ENCODE data around the gene ABLIM1.

ABLIM1 gene

GRCh38 chr10:114665873-114666272 lies 7.8 kb upstream of the ABLIM1 start:
- no peak for DNase-seq (ENCODE audit: low read depth)
- no peak overlapping the region for H3K4me3 ChIP-seq (replicated peaks; ENCODE audit: low read depth, low read length)
- no peak for TF ChIP-seq CTCF (IDR thresholded peaks at IDR 0.05; ENCODE audit: low read length, missing control alignments)

- TF ChIP-seq CTCF (IDR thresholded peaks at IDR 0.05; ENCODE audit: low read length, missing control alignments) = no peak
These were observed 7.3 kb upstream of the ABLIM1 start for GRCh38 chr10:114665406-114665805.

GRCh38 chr10:114664127-114664526 lies 6.1 kb upstream of the ABLIM1 start:
- no peak overlapping the region for H3K4me3 ChIP-seq (replicated peaks; ENCODE audit: low read depth, low read length)
- no peak for DNase-seq (ENCODE audit: low read depth)
- TF ChIP-seq CTCF (IDR thresholded peaks at IDR 0.05; ENCODE audit: low read length, missing control alignments) = no peak

More at GRCh38 chr10:114665406-114665805, 7.3 kb upstream of the ABLIM1 start:
- DNase-seq (ENCODE audit: low read depth) = no peak
- H3K4me3 ChIP-seq (replicated peaks; ENCODE audit: low read depth, low read length) = no peak overlapping the region

- no peak overlapping the region for H3K4me3 ChIP-seq (replicated peaks; ENCODE audit: low read depth, low read length)
- no peak for TF ChIP-seq CTCF (IDR thresholded peaks at IDR 0.05; ENCODE audit: low read length, missing control alignments)
- no peak for DNase-seq (ENCODE audit: low read depth)
These were observed 5.6 kb upstream of the ABLIM1 start for GRCh38 chr10:114663626-114664025.

GRCh38 chr10:114662646-114663217 lies 4.7 kb upstream of the ABLIM1 start:
- no peak for TF ChIP-seq CTCF (IDR thresholded peaks at IDR 0.05; ENCODE audit: low read length, missing control alignments)
- H3K4me3 ChIP-seq (replicated peaks; ENCODE audit: low read depth, low read length) = no peak overlapping the region
- DNase-seq (ENCODE audit: low read depth) = no peak

- no peak for TF ChIP-seq CTCF (IDR thresholded peaks at IDR 0.05; ENCODE audit: low read length, missing control alignments)
- no peak overlapping the region for H3K4me3 ChIP-seq (replicated peaks; ENCODE audit: low read depth, low read length)
- DNase-seq (ENCODE audit: low read depth) = no peak
These were observed 3.3 kb upstream of the ABLIM1 start for GRCh38 chr10:114661212-114661880.

GRCh38 chr10:114655671-114656070 lies 2.4 kb downstream of the ABLIM1 start:
- no peak for TF ChIP-seq CTCF (IDR thresholded peaks at IDR 0.05; ENCODE audit: low read length, missing control alignments)
- DNase-seq (ENCODE audit: low read depth) = no peak

More at GRCh38 chr10:114655671-114656070, 2.4 kb downstream of the ABLIM1 start:
- no peak overlapping the region for H3K4me3 ChIP-seq (replicated peaks; ENCODE audit: low read depth, low read length)

All from fibroblast of pulmonary artery (primary cell).